ENCODE measurements around the gene COL11A2.

Gene COL11A2

GRCh38 chr6:33206027-33206863 lies 14.0 kb upstream of the COL11A2 start:
- DNase-seq: no peak

GRCh38 chr6:33205191-33206026 lies 13.1 kb upstream of the COL11A2 start:
- no peak for DNase-seq

GRCh38 chr6:33204415-33205190 lies 12.3 kb upstream of the COL11A2 start, which contains the start of gene HSD17B8:
HSD17B8 (plus strand) TSS chr6:33204655; CDS start chr6:33204669, 14 bp downstream.
- DNase-seq: peak; percentile 95

DNA sequence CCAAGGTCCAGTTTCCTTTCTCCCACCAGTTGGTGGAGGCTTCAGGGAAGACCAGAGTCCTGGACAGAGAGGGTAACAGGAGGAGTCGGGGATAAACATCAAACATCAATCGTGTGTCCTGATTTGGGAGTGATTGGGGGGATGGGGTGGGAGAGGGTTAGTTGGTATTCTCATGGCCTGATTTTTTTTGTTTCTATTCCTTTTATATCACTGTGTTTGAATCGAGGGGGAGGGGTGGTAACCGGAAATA lies 11.8 kb upstream of the COL11A2 start:
- no peak for DNase-seq

DNA sequence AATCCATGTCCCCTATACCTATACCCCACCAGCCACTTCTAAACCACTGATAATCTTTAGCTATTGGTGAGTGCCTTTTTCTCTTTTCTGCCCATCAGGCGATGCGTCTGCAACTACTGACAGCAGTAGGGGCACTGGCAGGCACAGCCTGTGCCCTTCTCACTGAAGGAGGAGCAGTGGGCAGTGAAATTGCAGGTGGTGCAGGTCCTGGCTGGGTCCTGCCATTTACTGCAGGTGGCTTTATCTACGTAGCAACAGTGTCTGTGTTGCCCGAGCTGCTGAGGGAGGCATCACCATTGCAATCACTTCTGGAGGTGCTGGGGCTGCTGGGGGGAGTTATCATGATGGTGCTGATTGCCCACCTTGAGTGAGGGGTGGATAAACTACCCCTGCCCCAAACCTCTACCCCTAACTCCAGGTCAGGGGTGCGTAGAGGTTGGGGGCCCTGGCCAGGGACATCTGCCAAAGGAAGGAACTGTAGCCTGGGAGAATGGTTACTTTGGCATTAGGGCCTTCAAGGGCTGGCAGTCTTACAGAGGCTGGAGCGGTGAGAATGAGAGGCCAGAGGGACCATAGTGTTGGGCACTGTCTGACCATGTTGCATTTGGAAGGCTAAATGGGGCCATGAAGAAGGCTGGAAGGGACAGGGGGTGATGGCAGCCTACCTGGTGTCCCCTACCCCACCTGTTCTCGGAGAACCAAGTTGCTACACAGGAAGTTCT lies 11.3 kb upstream of the COL11A2 start:
- DNase-seq: no peak

DNA sequence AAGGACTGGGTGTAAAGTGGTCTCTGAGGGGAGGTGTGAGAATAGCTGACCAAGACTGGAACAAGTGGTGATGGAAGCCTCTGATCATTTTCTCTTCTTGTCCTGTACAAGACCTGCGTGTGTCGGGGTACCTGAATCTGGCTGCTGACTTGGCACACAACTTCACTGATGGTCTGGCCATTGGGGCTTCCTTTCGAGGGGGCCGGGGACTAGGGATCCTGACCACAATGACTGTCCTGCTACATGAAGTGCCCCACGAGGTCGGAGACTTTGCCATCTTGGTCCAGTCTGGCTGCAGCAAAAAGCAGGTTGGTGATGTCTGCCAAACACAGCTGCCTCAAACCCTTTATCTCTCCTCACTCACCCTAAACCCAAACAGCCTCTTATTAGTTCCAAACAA lies 10.5 kb upstream of the COL11A2 start:
- DNase-seq: no peak

GRCh38 chr6:33201935-33202334 lies 9.7 kb upstream of the COL11A2 start:
- no peak for DNase-seq

- no peak for DNase-seq
Measured at GRCh38 chr6:33201147-33201545, 8.9 kb upstream of the COL11A2 start.

GRCh38 chr6:33200219-33201146 lies 8.2 kb upstream of the COL11A2 start, which contains the start of the genes RXRB and SLC39A7:
RXRB (minus strand) TSS chr6:33200665; CDS start chr6:33200476, 189 bp downstream.
SLC39A7 (plus strand) TSS chr6:33200867; CDS start chr6:33201246, 379 bp downstream.
- peak; percentile 99 for DNase-seq

GRCh38 chr6:33199687-33200218 lies 7.5 kb upstream of the COL11A2 start:
- DNase-seq: peak; percentile 74

DNA sequence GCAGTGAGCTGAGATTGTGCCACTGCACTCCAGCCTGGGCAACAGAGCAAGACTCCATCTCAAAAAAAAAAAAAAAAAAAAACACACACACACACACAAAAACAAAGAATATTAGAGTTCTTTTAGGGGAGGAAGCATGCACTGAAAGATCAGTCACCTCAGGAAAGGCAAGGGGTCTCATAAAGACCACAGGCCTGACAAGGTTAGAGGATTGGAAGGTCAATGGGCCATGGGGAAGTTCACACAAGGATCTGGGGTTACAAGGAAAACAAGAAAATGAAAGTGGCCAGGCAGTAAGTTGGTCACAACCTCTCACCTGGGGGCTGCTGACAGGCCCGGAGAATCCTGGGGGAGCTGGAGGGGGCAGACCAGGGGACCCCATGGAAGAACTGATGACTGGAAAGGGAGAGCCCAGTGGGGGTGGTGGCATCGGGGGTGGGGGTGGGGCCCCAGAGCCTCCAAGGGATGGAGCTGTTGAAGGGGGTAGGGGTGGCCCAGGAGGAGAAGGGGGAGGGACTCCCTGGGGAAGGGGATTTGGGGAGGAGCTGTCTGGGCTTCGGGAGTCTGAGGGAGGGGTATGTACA lies 6.7 kb upstream of the COL11A2 start:
- DNase-seq: no peak

- no peak for DNase-seq
Measured at GRCh38 chr6:33198159-33198852, 6.0 kb upstream of the COL11A2 start.

DNA sequence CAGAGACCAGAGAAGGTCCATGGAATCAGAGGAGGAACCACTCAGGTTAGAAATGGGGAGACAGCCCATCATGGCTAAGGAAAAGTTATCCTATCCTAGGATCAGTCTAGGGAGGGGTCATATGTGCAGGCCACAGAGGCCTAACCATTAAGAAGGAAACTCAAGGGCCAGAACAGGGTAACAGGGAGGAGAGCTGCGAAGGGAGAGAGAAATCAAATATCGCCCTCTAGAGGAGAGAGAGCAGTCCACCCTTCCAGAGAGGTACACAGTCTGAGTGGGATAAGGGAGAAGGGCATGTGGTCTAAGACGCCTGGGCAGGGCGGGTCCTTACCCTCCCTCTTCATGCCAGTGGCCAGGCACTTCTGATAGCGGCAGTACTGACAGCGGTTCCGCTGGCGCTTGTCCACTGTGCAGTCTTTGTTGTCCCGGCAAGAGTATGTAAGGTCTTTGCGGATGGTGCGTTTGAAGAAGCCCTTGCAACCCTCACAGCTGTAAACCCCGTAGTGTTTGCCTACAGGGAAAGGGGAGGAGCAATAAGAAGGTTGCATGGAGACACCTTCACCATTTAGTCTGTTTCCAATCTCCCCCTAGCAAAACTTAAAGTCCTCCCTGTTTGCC lies 5.3 kb upstream of the COL11A2 start:
- DNase-seq: peak; percentile 28

DNA sequence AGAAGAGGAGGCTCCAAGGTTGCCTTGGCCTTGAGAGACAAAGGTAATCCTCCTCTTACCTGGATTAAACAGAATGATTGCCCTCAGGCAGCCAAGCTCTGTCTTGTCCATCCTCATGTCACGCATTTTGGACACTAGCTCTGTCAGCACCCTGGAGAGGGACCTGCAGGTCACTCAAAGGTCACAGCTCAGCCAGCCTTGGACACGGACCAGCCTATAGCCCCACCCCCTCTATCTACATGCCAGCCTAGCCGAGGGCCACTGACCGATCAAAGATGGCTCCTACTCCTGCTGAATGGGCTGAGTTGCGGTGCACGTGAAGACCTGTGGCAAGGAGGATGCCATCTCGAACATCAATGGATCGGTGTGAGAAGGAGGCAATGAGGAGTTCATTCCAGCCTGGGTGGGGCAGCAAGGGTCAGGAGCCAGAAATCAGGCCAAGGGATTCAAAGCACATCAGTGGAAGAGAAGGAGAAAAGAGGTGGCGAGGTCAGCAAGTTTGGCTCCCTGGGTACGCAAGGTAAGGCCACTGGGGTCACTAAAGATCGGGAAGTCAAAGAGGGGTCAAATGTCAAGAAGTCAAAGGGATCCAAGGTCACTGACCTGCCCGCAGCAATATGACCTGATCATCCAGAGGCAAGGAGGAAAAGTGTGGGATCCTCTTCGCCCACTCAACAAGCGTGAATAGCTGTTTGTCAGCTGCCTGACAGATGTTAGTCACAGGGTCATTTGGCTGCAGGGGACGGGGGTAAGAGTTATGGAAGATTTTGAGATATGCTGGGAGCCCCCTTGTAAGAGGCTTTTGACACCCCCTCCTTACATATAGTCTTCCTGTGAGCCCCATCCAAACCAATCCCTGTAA lies 3.3 kb upstream of the COL11A2 start:
- DNase-seq: no peak

DNA sequence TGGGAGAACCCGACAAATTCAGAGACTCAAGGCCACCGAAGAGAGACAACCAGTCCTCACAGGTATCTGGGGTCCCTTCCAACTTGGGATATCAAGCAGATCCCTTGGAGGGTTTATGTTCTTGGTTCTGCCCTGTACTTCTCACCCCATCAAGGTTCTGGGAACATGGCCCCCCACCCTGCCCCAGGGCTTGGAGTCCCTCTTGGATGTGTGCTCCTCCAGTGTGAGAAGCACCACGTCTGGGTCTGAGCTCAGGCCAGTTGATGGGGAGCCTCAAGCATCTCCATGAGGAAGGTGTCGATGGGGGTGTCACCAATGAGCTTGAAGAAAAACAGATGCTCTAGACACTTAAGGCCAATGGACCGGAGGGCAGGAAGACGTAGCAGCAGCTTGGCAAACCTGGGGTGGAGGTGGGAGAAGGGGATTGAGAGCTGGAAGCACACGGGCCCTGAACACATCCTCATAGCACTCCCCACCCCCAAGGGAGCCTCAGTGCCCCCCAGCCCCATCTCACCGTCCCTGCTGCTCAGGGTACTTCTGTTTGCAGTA lies 2.2 kb upstream of the COL11A2 start:
- no peak for DNase-seq

GRCh38 chr6:33193619-33194018 lies 1.4 kb upstream of the COL11A2 start:
- no peak for DNase-seq

DNA sequence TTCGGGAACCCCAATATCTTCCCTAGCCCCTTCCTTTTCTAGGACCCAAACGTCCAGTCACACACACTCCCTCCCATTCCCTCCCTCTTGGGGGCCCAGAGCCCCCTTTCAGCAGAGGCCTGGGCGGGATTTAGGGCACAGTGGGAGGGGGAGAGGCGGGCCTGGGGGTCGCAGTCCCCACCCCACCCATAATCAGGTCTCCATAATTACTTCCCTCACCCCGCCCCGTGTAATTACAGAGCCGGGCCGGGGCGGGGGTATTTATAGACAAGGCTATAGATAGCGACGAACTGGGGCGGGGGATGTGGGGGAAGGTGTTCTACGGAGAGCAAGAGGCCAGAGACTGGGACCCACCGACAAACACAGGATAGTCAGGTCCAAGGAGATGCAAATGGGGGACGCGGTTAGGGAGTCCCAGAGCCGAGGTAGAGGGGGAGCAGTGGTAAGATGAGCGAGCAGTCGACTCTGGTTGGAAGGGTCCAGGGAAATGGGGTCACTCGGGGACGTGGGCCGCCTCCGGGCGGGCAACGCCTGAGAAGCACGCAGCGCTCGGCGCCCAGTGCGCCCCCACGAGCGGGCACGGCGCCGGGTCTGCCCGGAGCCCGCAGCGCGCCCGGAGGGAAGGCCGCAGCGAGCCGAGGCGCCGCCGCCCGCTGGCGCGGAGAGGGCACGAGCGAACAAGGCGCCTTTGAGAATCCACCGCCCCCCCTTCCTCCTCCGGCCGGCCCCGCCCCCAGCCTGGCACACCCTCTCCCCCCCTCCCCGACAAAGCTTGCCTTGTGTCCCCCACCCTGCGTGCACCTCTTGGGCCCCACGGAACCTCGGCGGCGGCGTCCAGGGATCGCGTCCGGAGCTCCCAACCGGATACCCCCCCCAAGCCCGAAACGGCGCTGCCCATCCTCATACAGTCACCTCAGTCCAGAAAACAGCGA lies 670 bp upstream of the COL11A2 start:
- peak; percentile 59 for DNase-seq
